D341Med (cell line): ENCODE results near the gene WFDC2.

Source experiments
- DNase-seq: peaks from one replicate; pipeline ENCODE4 v3.0.0; 2012; ENCODE audit warnings: low spot score

WFDC2 gene, protein sequence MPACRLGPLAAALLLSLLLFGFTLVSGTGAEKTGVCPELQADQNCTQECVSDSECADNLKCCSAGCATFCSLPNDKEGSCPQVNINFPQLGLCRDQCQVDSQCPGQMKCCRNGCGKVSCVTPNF

DNA sequence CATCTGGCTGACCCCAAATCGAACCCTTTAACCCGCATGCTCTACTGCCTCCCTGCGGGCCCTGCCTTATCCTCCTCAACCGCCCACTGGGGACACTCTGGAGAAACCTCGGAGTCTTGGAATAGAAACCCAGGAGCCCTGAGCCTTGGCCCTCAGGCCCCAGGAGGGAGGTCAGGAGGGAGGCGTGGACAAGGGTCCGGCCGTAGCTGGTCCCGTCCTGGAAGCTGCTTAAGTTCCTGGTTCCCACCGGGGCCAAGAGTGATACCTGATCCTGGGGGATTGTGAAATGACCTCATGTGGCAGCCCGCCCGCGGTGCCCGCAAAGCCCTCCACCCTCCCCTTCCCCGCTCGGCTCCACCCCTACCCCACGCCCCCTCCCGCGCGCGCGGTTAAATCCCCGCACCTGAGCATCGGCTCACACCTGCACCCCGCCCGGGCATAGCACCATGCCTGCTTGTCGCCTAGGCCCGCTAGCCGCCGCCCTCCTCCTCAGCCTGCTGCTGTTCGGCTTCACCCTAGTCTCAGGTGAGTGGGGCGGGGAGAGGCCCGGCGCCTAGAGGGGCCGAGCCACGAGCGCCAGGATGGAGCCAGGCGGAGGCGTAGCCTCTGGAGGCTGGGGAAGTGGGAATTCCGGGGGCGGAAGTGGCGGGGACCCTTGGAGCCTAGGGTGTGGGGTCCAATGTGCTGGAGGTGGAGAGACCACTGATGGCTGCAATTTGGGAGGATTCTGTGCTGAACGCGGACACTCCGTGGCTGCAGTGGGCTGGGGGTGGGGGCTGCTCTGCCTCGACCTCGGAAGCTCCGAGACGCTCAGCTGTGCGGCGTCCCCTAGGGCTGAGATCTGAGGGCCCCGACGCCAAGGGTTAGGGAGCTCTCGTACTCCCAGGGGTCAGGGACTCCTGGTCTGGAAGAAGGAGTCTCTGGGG lies at the start of gene WFDC2:
Gene WFDC2 (plus strand): TSS at position 418 of the 926 bp plus-strand sequence. CDS start 29 bp downstream, at position 447.
- peak; percentile 48 for DNase-seq

DNA sequence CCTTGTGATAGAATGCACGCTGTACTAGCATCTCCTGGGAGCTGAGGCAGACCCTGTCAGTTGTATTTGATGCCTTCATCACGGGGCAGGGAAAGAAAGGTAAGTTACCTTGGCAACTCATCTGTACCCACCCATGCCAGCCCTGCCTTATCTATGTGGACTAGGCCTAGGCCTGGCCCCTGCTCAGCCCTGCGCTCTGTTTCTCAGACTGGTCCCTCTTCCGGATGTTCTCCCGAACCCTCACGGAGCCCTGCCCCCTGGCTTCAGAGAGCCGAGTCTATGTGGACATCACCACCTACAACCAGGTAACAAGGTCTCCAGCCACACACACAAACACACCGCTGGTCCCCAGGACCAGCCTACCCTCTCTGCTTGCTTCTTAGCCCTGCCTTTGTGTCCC lies 49.4 kb upstream of the WFDC2 start:
- no peak for DNase-seq

DNA sequence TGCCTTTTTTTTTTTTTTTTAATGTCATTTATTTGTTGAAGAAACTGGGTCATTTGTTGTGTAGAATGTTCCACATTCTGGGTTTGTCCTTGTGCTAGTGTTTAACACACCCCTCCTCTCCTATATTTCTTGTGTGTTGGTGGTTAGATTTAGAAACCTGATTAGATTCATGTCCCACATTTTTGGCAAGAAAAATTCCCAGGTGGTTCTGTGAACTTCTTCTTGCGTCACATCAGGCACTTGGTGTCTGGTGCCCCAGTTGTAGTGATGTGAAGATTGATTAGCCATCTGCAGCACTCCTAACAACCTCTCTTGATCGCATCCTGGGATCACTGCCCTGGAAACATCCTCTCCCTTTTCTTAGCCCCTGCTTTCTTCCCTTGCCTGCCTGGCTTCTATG lies 45.9 kb upstream of the WFDC2 start:
- DNase-seq: no peak

DNA sequence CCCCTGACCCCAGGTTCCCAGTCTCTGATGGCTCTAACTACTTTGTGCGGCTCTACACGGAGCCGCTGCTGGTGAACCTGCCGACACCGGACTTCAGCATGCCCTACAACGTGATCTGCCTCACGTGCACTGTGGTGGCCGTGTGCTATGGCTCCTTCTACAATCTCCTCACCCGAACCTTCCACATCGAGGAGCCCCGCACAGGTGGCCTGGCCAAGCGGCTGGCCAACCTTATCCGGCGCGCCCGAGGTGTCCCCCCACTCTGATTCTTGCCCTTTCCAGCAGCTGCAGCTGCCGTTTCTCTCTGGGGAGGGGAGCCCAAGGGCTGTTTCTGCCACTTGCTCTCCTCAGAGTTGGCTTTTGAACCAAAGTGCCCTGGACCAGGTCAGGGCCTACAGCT lies 44.0 kb upstream of the WFDC2 start:
- DNase-seq: no peak

DNA sequence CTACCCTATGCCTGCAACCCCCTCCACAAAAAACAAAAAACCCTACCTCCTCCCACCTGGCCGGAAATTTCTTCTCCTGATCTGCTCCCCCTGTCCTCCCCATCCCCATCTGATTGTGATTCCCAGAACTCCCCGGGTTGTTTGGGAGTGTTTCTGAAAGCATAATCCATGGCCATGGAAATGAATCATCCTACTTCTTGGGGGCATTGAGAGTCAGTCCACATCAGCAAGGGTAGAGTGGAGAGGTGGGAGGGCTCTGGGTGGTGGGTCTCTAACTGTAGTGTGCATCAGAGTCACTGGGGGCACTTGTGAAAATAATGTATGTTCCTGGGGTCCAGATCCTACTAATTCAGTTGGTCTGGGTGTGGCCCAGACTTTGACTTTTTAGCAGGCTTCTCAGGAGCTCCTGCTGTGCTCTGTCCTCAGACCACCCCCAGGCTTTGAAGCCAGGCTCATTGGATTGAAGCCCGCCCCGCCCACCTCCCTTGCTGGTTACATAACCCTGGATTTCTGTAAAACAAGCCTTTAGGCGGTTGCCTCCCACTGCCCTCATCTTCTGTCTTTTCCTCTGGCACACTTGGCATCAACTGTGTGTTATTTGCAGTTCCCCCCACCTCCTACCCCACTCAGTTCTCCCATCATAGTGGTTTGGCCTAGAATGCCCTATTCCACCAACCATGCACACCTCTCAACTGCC lies 43.1 kb upstream of the WFDC2 start:
- no peak for DNase-seq

DNA sequence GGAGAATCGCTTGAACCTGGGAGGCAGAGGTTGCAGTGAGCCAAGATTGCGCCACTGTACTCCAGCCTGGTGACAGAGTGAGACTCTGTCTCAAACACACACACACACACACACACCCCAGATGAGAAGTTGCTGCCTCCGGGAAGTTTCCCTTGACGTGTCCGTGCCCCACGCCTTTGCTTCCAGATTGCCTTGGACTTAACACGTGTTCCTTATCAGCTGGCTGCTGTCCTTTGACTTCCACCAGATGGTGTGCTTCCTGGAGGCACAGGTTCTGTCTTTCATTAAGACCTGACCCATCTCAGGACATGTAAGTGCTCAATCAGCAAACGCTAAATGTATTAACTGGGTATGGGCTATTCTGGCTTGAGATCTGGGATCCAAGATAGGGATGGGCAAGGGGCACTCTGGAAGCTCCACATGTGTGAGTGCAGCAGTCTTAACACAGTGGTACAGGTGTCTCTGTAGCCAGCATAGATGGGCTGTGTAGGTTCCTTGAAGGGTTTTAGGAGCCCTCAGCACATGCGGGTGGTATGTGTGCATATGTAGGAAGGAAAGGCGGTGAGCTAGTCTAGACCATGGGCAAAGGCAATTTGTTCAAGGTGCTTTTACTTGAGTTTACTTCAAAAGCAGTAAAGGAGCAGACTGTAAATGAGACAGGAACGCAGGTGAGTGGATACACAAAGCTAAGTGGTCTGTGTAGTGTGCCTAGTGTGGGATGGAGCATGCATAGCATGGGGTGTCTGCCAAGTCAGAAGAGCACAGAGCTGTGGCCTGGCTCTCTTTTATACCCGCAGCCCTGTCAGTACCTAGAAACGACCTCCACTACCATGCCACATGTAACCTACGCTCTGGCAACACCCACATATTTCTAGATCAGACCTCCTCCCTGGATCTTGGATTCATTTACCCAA lies 42.1 kb upstream of the WFDC2 start:
- no peak for DNase-seq

DNA sequence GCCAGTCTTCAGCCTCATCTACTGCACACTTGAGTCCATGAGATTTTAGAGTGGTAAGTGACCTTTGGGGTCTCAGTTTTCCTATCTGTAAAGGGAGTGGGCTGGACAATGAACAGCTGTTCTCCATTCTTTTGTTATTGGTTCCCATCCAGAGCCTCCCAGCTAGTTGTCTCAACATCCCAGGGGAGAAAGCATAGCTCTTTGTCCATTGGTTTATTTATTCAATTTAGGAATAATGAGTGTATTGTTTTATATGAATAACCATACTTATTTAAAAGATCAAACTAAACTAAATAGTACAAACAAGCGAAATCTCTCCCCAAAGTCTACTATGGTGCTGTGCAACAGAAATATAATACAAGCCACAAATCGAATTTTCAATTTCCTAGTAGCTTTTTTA lies 39.9 kb upstream of the WFDC2 start:
- no peak for DNase-seq

DNA sequence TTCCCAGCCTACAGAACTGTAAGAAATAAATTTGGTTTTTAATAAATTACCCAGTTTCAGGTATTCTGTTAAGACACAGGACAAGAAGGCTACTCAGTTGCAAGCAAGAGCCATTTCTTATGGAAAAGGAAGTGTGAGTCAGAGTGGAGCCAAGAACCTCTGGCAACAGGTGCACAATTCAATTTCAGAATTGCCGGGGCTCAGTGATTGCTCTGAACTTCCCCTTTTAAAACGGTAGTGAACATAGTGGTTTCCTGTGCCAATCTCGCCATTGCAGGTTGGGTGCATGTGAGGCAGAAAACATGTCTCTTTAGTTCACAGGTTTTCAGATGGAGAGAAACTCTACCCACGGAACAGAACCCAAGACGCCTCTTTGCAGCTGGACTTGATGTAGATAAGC lies 37.3 kb upstream of the WFDC2 start:
- DNase-seq: no peak

DNA sequence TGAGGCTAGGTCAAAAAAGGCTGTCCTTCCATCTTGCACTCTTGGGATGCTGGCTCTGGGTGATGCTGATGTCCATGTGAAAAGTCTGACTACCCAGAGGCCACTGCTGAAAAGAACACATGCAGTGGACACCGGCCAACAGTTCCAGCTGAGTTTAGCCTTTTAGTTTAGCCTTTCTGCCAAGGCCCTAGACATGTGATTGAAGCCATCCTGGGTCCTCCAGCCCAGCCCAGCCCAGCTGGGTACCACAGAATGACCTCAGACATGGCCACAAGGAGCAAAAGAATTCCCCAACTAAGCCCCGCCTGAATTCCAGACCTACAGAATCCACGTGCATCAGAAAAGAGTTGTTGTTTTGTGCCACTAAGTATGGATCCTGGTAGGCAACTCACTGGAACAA lies 36.2 kb upstream of the WFDC2 start:
- no peak for DNase-seq

DNA sequence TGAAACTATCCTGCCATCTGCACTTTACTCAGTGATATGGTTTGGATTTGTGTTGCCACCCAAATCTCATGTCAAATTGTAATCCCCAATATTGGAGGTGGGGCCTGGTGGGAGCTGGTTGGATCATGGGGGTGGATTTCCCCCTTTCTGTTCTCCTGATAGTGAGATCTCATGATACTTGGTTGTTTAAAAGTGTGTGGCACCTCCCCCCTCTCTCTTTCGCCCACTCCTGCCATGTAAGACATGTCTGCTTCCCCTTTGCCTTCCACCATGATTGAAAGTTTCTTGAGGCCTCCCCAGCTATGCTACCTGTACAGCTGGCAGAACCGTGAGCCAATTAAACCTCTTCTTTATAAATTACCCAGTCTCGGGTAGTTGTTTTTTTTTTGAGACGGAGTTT lies 35.6 kb upstream of the WFDC2 start:
- DNase-seq: no peak

DNA sequence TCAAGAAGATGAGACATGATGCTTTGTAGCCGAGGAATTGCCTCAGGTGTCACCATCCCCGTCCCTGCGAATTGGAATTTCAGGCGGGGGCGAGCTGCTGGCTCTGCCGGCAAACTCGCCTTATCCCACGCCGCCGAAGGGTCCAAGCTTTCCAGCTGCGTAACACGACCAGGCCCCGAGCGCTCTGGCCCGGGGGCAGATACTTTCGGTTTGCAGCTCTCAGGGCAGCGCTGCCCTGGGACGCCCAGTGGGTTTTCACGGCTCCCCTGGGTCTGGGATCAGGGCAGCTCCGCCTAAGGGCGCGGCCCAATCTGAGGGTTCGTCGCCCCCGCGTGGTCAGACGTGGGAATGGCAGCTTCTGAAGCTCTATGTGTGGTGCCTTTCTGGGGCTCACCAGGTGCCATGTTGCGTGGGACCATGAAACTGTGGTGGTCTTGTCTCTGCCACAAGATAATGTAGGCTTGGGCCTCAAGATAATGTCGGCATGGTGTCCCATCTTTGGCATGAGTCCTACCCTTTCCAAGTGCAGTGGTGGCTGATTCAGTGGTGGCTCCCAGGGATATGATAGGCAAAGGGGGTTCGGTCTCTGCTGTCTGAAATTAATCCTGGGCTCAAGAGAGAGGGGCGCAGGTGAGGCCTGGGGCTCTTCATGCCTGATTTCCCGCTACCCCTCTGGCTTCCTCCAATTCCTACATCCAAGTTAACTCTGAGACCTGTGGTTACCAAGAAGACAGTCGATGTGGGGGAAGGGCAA lies 32.6 kb upstream of the WFDC2 start:
- DNase-seq: peak; percentile 93

DNA sequence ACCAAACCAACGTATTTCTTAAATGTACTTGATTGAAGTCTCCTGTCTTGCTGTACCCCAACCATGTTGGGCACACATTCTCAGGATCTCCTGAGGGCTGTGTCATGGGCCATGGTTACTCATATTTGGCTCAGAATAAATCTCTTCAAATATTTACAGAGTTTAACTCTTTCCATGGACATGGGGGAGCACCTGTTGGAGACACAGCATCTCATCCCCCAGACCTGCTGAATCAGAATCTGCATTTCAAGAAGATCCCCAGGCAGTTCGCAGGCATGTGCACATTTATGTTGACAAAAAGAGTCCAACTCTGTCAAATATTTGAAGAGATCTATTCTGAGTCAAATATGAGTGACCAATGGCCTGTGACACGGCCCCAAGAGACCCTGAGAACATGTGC lies 29.1 kb upstream of the WFDC2 start:
- DNase-seq: no peak

DNA sequence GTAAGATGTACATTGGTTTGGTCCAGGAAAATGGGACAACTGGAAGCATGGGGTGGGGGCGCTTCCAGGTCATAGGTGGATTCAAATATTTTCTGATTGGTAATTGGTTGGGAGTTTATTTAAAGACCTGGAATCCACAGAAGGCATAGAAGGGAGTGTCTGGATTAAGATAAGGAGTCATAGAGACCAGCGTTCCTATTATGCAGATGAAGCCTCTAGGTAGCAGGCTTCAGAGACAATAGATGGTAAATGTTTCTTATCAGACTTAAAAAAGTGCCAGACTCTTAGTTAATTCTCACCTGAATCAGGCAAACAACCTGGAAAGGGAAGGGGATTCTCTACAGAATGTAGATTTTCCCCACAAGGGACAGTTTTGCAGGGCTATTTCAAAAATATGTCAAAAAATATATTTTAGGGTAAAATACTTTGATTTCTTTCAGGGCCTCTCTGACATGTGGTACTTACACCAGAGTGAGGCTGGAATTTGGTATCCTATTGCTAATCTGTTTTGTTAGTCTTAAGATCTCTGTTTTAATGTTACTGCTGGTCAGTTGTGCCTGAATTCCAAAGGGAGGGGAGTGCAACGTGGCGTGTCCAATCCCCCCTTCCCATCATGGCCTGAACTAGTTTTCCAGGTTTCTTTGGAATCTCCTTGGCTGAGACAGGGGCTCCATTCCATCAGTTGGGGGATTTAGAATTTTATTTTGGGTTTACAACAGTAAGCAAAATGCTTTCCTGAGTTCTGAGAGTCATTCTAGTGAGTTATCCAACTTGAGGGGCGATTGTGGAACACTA lies 28.5 kb upstream of the WFDC2 start:
- no peak for DNase-seq

DNA sequence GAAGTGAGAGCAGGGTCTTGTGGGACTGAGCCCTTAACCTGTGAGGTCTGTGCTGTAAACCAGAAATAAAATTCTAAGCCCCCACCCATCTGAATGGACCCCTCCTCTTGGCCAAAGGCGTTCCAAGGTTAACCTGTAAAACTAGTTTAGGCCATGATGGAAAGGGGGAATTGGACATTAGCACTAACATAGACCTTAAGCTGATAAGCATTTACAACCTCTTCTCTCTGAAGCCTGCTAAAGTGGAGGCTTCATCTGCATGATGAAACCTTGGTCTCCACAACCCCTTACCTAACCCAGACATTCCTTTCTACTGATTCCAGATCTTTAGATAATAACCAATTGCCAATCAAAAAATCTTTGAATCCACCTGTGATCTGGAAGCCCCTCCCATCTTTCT lies 27.8 kb upstream of the WFDC2 start:
- DNase-seq: no peak

DNA sequence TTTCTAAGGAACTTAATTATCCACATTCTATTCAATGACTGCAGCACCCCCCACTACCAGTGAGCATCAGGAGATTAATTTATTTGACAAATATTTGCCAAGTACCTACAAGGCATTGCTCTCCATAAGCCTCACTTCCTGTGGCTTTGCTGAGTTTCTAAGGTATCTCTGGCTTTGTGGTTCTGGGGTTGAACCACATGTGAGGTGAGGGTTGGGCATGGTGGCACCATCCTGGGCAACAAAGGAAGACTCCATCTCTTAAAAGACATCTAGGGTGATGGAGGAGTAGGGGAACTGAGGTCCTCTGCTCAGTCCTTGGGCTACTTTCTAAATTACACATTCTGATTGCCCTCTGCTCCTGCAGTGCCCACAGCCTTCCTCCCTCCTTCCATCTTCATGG lies 25.5 kb upstream of the WFDC2 start:
- DNase-seq: no peak

DNA sequence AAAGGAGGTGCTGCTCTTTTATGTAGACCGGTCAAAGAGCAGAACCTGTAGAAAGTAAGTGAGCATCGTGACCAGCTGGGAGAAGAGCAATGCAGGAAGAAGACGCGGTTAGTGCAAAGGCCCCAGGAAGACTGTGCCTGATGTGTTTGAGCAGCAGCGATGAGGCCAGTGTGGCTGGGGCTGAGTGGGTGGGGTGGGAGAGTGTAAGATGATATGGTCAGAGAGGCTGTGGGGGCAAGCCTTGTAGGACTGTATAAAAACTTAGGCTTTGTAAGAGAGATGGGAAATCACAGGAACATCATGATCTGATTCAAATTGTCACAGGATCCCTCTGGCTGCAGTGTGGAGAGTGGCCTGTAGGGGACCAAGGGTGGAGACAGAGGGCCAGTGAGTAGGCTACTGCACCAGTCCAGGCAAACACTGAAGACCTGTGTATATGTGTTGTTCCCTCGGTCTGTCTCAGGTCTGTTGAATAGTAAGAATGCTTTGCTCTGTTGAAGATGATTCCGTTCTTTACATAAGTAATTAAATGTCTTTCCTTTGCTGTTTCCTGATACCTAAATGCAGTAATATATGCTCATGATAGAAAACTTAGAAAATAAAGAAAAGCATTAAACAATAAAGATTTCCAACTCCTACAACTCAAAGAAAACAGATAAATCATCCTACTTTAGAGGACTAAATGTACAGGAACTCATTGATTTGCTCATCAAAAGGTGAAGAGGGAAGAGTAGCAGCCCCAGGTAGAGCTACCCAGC lies 23.6 kb upstream of the WFDC2 start:
- DNase-seq: peak; percentile 53

DNA sequence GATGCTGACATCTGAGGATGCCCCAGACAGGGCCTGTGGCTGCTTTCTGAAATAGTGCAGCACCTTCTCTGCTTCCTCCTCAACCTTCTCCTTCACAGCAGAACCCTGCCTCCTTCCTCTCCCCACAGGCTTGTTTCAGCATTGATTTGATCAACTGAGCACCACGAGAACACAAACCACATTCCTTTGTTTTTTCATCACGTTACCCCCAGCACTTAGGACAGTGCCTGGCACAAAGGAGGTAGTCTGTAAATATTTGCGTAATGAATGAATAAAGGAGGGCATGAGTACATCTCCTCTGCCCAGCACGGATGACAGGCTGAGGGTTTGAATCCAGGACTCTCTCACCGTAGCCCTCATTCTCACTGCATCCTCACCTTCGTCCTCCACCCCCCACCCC lies 21.3 kb upstream of the WFDC2 start:
- no peak for DNase-seq

DNA sequence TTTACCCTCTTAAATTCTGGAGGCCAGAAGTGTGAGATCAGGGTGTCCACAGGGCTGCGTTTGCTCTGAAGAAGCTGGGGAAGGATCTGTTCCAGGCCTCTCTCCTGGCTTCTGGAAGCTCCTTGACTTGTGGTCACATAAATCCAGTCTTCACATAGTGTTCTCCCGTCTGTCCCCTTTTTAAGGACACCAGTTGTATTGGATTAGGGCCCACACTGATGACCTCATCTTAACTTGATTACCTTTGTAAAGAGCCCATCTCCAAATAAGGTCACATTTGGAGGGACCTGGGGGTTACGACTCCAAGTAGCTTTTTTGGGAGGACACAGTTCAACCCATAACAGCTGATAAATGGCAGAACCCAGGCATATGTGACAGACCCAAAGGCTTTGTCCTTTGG lies 20.0 kb upstream of the WFDC2 start:
- no peak for DNase-seq

DNA sequence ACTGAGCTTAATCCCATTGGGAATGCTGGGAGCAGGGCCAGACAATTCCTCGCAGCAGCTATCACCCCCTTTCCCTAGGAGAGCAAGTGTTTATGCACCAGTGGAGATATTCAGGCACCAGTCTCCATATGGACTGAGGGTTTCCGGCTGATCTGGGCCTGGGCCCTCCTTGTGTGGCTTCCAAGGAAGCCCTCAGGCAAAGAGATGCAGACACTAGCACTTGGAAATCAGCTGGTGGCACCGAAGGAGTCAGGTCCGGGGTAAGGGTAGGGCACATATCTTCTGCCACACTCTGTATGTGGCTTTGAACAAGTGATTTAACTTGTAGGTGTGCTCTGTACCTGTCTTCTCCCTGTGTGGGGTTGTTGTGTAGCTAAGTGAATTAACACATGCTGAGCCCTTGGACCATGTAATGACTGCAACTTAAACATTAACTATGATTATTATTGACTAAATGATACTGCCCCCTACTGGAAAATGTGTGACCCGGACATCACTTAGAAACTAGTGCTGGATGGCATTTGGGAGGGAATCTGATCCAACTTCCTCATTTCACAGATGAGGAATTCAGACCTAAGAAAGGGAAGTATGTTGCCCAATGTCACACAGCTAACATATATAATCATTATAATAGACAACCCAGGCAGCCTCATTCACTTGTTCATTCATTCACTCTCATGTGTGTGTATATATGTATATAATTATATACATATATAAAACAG lies 19.3 kb upstream of the WFDC2 start:
- peak; percentile 57 for DNase-seq
